WTC11 (cell line): Measurements from ENCODE around the gene CCNG2.

ENCODE experiments used
- ETV6 ChIP-seq: sonication (generic); formaldehyde crosslinking; IDR thresholded peaks from 2 replicates; pipeline ENCODE4 v1.8.1; 2022; ENCODE audit warnings: mild to moderate bottlenecking, missing genetic modification reagents
- FOXP1 ChIP-seq: sonication (generic); formaldehyde crosslinking; IDR thresholded peaks from 2 replicates; pipeline ENCODE4 v1.8.0; 2022; ENCODE audit warnings: missing genetic modification reagents, mild to moderate bottlenecking, moderate library complexity, borderline replicate concordance
- NR3C1 ChIP-seq: sonication (generic); formaldehyde crosslinking; conservative IDR thresholded peaks from 2 replicates; pipeline ENCODE4 v1.8.1; 2023; ENCODE audit warnings: low read depth, mild to moderate bottlenecking, missing genetic modification reagents
- TF ChIP-seq, protein P1 (sequence below): fragments of 200-600 bp; IDR thresholded peaks from 2 replicates; pipeline ENCODE4 v1.8.0; 2022; ENCODE audit warnings: antibody characterized with exemption
- TF ChIP-seq, protein P2 (sequence below): sonication (generic); formaldehyde crosslinking; IDR thresholded peaks from 2 replicates; pipeline ENCODE4 v1.8.0; 2023; ENCODE audit warnings: mild to moderate bottlenecking, missing genetic modification reagents
- TF ChIP-seq, protein P3 (sequence below): sonication (generic); formaldehyde crosslinking; IDR thresholded peaks from 2 replicates; pipeline ENCODE4 v1.8.1; 2023; ENCODE audit warnings: mild to moderate bottlenecking, moderate library complexity, missing genetic modification reagents

DNA sequence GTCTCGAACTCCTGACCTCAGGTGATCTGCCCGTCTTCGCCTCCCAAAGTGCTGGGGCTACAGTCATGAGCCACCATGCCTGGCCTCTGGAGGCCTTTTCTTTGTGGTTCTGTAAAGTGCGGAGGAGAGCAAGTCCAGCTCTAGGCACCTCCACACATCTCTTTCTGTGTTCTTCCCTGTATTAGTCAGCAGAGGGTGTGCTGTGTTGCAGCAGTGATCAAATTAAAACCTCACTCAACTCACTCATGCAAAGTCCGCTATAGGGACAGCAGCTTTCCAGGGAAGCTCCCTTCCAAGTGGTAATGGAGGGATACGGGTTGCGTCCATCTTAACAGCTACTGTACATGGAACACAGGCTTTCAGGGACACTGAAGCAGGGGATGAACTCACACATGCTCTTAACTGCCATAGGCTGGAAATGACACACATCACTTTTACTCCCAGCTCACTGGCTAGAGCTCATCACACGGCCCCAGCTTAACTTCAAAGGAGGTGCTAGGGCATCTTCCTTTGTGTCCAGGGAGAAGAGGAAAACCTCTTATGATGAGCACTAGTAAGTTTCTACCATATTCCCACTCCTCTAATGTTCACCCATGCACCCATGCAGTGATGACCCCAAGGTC lies 36.0 kb upstream of the CCNG2 start:
- TF ChIP-seq NR3C1 (CRISPR knock-in tag) (no peak), FOXP1 (CRISPR knock-in tag) (no peak), ETV6 (CRISPR knock-in tag) (no peak)
- TF ChIP-seq, protein P1, sequence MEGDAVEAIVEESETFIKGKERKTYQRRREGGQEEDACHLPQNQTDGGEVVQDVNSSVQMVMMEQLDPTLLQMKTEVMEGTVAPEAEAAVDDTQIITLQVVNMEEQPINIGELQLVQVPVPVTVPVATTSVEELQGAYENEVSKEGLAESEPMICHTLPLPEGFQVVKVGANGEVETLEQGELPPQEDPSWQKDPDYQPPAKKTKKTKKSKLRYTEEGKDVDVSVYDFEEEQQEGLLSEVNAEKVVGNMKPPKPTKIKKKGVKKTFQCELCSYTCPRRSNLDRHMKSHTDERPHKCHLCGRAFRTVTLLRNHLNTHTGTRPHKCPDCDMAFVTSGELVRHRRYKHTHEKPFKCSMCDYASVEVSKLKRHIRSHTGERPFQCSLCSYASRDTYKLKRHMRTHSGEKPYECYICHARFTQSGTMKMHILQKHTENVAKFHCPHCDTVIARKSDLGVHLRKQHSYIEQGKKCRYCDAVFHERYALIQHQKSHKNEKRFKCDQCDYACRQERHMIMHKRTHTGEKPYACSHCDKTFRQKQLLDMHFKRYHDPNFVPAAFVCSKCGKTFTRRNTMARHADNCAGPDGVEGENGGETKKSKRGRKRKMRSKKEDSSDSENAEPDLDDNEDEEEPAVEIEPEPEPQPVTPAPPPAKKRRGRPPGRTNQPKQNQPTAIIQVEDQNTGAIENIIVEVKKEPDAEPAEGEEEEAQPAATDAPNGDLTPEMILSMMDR: no peak
- TF ChIP-seq, protein P2, sequence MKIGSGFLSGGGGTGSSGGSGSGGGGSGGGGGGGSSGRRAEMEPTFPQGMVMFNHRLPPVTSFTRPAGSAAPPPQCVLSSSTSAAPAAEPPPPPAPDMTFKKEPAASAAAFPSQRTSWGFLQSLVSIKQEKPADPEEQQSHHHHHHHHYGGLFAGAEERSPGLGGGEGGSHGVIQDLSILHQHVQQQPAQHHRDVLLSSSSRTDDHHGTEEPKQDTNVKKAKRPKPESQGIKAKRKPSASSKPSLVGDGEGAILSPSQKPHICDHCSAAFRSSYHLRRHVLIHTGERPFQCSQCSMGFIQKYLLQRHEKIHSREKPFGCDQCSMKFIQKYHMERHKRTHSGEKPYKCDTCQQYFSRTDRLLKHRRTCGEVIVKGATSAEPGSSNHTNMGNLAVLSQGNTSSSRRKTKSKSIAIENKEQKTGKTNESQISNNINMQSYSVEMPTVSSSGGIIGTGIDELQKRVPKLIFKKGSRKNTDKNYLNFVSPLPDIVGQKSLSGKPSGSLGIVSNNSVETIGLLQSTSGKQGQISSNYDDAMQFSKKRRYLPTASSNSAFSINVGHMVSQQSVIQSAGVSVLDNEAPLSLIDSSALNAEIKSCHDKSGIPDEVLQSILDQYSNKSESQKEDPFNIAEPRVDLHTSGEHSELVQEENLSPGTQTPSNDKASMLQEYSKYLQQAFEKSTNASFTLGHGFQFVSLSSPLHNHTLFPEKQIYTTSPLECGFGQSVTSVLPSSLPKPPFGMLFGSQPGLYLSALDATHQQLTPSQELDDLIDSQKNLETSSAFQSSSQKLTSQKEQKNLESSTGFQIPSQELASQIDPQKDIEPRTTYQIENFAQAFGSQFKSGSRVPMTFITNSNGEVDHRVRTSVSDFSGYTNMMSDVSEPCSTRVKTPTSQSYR (CRISPR knock-in tag): no peak
- TF ChIP-seq, protein P3, sequence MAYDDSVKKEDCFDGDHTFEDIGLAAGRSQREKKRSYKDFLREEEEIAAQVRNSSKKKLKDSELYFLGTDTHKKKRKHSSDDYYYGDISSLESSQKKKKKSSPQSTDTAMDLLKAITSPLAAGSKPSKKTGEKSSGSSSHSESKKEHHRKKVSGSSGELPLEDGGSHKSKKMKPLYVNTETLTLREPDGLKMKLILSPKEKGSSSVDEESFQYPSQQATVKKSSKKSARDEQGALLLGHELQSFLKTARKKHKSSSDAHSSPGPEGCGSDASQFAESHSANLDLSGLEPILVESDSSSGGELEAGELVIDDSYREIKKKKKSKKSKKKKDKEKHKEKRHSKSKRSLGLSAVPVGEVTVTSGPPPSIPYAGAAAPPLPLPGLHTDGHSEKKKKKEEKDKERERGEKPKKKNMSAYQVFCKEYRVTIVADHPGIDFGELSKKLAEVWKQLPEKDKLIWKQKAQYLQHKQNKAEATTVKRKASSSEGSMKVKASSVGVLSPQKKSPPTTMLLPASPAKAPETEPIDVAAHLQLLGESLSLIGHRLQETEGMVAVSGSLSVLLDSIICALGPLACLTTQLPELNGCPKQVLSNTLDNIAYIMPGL (CRISPR knock-in tag): no peak
